ENCODE measurements around the gene MAPK8. TPM values are rescaled to one million over a fixed set of nuclear protein-coding genes. Genes with fewer than 3 reads are reported as not detected.

The MAPK8 gene
- total and polyA plus RNA-seq, 4 donors: 75.8 to 107 (median 88.7) TPM

DNA sequence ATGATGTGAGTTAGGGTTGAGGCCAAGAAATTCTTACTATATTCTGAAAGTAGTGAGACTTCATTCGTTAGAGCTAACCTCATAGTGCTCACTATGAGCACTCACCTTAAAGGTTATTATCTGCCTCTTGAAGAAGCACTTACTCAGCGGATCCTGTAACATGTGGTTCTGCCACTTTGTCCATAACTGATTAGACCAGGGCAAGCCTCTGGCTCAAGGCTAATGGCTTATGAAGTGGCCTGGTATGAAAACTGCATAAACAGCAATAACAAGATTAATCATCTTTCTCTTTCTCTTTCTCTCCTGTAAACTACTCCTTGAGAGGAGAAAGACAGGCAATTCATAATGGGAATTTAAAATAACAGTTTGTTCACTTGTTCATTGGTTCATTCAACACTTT, 82.8 kb downstream of the MAPK8 start:
- Histone ChIP-seq H3K9me3 (ENCODE audit: control insufficient read depth, insufficient read depth, low read length) (no peaks in the 10 kb centered on the region), H3K36me3 (ENCODE audit: control insufficient read depth, insufficient read depth, low read length) (no peaks in the 10 kb centered on the region), H3K4me1 (ENCODE audit: control insufficient read depth, insufficient read depth, low read length) (no peaks in the 10 kb centered on the region), H3K4me3 (ENCODE audit: low read depth, low read length) (no peak overlapping the region), H3K27me3 (ENCODE audit: control insufficient read depth, insufficient read depth, low read length) (no peaks in the 10 kb centered on the region), H3K27ac (ENCODE audit: low read depth, low read length) (no peak overlapping the region)
- DNase-seq (ENCODE audit: low read depth in 4 of 6, low spot score in 6 of 6): no peak
- whole genome bisulfite sequencing (ENCODE audit: insufficient coverage): 71% methylated on average over 1 of the region's 2 CpGs

DNA sequence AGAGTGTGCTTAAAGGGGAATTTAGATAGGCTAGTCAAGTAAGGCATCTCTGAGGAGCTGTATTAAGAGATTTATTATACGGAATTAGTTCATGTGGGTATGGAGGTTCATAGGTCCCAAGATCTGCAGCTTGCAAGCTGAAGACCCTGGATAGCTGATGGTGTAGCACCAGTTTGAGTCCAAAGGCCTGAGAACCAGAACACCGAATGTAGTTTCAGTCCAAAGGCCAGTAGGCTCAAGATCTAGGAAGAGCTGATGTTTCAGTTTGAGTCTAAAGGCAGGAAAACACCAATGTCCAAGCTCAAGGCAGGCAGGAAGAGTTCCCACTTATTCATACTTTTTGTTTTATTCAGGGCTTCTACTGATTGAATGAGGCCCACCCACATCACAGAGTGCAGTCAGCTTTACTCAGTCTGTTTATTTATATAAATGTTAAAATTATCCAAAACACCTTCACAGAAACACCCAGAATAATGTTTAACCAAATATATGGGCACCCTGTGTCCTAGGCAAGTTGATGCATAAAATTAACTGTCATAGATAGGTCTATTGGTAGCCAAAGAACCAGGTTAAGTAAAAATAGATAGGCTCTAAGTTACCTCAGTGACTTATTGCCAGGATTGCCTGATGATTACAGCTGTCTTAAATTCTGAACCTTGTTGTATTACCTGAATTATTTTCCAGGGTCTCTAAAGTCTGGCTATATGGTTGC, 83.5 kb downstream of the MAPK8 start:
- H3K4me1 ChIP-seq (ENCODE audit: control insufficient read depth, insufficient read depth, low read length): no peaks in the 10 kb centered on the region
- no peak for DNase-seq (ENCODE audit: low read depth in 4 of 6, low spot score in 6 of 6)
- H3K4me3 ChIP-seq (ENCODE audit: low read depth, low read length): no peak overlapping the region
- WGBS (ENCODE audit: insufficient coverage): 100% methylated on average over 2 of the region's 2 CpGs
- no peaks in the 10 kb centered on the region for H3K9me3 ChIP-seq (ENCODE audit: control insufficient read depth, insufficient read depth, low read length)
- no peaks in the 10 kb centered on the region for H3K27me3 ChIP-seq (ENCODE audit: control insufficient read depth, insufficient read depth, low read length)
- H3K36me3 ChIP-seq (ENCODE audit: control insufficient read depth, insufficient read depth, low read length): no peaks in the 10 kb centered on the region
- no peak overlapping the region for H3K27ac ChIP-seq (ENCODE audit: low read depth, low read length)

DNA sequence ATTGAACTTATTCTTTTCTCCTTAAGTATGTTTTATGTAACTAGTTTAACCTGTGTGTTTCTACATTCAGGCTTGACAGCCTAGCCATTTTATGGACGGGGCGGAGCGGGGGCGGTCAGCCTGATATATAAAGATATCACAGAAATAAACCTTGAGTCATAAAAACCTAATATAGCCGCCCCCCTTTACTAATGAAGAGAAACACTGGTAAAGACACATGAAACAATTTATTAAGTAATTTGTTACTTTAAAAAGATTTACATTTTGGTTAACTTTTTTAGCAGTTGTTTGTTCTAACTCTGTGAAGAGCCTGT, 84.0 kb downstream of the MAPK8 start:
- no peaks in the 10 kb centered on the region for H3K4me1 ChIP-seq (ENCODE audit: control insufficient read depth, insufficient read depth, low read length)
- H3K4me3 ChIP-seq (ENCODE audit: low read depth, low read length): no peak overlapping the region
- H3K9me3 ChIP-seq (ENCODE audit: control insufficient read depth, insufficient read depth, low read length): no peaks in the 10 kb centered on the region
- no peaks in the 10 kb centered on the region for H3K27me3 ChIP-seq (ENCODE audit: control insufficient read depth, insufficient read depth, low read length)
- DNase-seq (ENCODE audit: low read depth in 4 of 6, low spot score in 6 of 6): no peak
- WGBS (ENCODE audit: insufficient coverage): no CpG with 5 or more reads among the region's 5 CpGs
- H3K27ac ChIP-seq (ENCODE audit: low read depth, low read length): no peak overlapping the region
- H3K36me3 ChIP-seq (ENCODE audit: control insufficient read depth, insufficient read depth, low read length): no peaks in the 10 kb centered on the region

DNA sequence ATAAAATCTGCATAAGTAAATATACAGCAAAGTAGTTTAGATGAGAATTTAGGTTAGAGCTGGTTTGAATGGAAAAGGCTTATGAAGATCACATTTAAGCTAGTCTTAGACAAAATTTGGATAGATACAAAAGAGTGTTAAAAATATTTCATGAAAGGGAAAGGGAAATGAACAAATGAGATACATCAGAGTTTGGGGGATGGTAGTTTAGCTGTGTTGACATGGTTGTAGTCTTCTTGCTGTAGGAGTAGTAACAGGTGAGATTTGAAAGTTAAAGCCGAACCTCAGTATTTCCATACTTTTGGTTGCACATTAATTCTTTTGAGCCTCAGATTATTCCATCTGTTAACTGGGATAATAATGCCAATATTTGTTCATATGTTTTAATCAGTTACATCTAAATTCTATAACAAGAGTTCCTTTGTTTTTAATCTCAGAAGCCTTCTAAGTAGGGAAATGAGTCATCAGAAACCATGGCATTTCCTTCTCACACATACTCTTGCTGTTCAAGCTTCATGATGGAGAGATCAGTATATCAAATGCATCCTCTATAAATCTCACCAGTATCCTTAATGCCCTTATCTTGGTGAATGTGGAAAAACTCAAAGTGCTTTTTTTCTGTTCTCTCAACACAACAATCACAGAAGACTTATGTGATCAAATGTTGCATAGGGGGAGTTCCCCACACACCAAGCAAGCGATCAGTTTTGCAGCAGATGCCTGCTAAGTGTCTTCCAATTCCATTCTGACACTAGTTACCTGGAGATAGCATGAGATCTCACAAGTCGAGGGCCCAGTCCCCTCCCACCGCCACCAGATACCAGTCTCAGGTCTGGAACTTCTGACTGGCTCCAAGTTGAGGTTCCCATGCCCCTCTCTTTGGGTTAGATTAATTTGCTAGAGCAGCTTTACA, 84.7 kb downstream of the MAPK8 start:
- Histone ChIP-seq H3K9me3 (ENCODE audit: control insufficient read depth, insufficient read depth, low read length) (no peaks in the 10 kb centered on the region), H3K27me3 (ENCODE audit: control insufficient read depth, insufficient read depth, low read length) (no peaks in the 10 kb centered on the region), H3K36me3 (ENCODE audit: control insufficient read depth, insufficient read depth, low read length) (no peaks in the 10 kb centered on the region), H3K4me1 (ENCODE audit: control insufficient read depth, insufficient read depth, low read length) (no peaks in the 10 kb centered on the region), H3K4me3 (ENCODE audit: low read depth, low read length) (no peak overlapping the region), H3K27ac (ENCODE audit: low read depth, low read length) (no peak overlapping the region)
- WGBS (ENCODE audit: insufficient coverage): 100% methylated on average over 1 of the region's 4 CpGs
- DNase-seq (ENCODE audit: low read depth in 4 of 6, low spot score in 6 of 6): no peak

DNA sequence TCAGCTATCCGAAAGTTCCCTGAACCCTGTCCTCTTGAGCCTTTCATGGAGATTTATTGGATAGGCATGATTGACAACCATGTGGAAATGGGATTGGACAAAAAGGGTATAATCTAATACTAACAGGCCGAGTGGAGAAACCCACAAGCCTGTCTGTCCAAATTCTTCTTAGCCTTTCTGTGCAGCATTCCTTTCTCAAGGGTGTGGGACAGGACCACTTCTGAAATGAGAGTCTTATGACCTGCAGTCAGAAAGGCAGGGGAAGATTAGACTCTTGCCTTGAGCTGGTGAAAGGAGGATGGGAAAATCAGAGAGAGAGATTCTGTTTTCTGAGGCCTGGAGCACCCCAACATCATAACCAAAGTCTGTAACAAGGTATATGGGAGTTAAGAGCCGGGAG, 85.5 kb downstream of the MAPK8 start:
- Histone ChIP-seq H3K9me3 (ENCODE audit: control insufficient read depth, insufficient read depth, low read length) (no peaks in the 10 kb centered on the region), H3K36me3 (ENCODE audit: control insufficient read depth, insufficient read depth, low read length) (no peaks in the 10 kb centered on the region), H3K4me3 (ENCODE audit: low read depth, low read length) (no peak overlapping the region), H3K4me1 (ENCODE audit: control insufficient read depth, insufficient read depth, low read length) (no peaks in the 10 kb centered on the region), H3K27me3 (ENCODE audit: control insufficient read depth, insufficient read depth, low read length) (no peaks in the 10 kb centered on the region), H3K27ac (ENCODE audit: low read depth, low read length) (no peak overlapping the region)
- no CpG with 5 or more reads among the region's 3 CpGs for WGBS (ENCODE audit: insufficient coverage)
- no peak for DNase-seq (ENCODE audit: low read depth in 4 of 6, low spot score in 6 of 6)

DNA sequence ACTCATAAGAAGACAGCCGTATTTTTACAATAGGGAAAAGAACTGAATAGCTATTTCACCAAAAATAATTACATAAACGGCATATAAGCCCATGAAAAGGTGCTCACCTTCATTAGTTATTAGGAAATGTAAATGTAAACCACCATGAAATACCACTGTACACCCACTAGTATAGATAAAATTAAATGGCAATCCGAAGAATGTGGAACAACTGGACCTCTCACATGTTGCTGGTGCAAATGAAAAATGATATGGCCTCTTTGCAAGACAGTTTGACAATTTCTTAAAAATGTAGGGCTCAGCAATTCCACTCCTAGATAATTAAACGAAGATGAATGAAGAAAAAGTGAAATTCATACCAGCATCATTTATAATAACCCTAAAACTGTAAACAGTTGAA, 91.8 kb downstream of the MAPK8 start:
- Histone ChIP-seq H3K9me3 (ENCODE audit: control insufficient read depth, insufficient read depth, low read length) (no peaks in the 10 kb centered on the region), H3K4me1 (ENCODE audit: control insufficient read depth, insufficient read depth, low read length) (peaks cover 4% of the 10 kb centered on the region)
- no CpG with 5 or more reads among the region's 4 CpGs for WGBS (ENCODE audit: insufficient coverage)

DNA sequence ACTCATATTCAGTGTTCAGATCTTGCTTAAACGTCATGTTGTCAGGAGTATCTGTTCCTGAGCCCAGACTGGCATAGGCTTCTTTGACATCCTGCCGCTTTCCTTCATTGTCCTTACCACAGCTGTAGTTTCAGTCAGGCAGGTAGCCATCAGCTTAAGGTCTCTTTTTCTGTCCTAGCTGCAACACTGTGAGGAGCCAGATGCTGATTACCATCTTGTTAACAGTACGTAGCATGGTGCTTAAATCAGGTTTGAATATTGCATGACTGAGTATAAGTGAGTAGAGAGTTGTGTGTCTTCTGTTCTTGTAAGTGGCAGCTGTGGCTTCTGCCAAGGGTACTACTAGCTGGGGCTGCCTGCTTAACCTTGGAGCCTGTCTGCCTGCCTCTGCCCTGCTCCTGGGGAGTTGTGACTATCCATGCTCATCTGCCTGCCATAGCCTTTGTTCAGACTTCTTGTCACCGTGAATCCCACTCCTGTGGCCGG, 92.6 kb downstream of the MAPK8 start:
- DNase-seq (ENCODE audit: low read depth in 4 of 6, low spot score in 6 of 6): peak in 2 of 6 donors; percentile 35 to 51
- no peaks in the 10 kb centered on the region for H3K9me3 ChIP-seq (ENCODE audit: control insufficient read depth, insufficient read depth, low read length)
- H3K4me3 ChIP-seq (ENCODE audit: low read depth, low read length): no peak overlapping the region
- H3K27me3 ChIP-seq (ENCODE audit: control insufficient read depth, insufficient read depth, low read length): no peaks in the 10 kb centered on the region
- no peak overlapping the region for H3K27ac ChIP-seq (ENCODE audit: low read depth, low read length)
- peaks cover 4% of the 10 kb centered on the region for H3K4me1 ChIP-seq (ENCODE audit: control insufficient read depth, insufficient read depth, low read length)
- 52% methylated on average over 5 of the region's 5 CpGs for WGBS (ENCODE audit: insufficient coverage)
- H3K36me3 ChIP-seq (ENCODE audit: control insufficient read depth, insufficient read depth, low read length): no peaks in the 10 kb centered on the region

More for the DNA sequence above, 91.8 kb downstream of the MAPK8 start:
- Histone ChIP-seq H3K27me3 (ENCODE audit: control insufficient read depth, insufficient read depth, low read length) (no peaks in the 10 kb centered on the region), H3K27ac (ENCODE audit: low read depth, low read length) (no peak overlapping the region), H3K36me3 (ENCODE audit: control insufficient read depth, insufficient read depth, low read length) (no peaks in the 10 kb centered on the region), H3K4me3 (ENCODE audit: low read depth, low read length) (no peak overlapping the region)
- no peak for DNase-seq (ENCODE audit: low read depth in 4 of 6, low spot score in 6 of 6)

DNA sequence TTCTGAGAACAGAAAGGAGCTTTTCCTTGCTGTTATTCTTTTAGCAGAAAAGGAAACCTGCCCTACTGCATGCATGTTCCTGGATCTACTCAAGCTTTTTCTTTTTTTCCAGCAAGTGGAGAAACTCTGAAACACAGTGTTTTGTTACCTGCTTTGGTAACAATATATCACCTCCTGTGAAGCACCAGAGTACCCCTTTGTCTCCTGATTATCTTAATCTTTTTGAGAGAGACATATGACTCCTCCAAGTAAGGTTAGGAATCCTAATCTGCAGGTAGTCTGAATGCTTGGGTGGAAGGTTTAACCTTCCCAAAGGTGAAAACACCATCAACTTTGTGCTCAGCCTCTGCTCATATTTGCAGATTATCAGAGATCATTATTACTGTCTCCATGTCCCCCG, 93.1 kb downstream of the MAPK8 start:
- H3K27me3 ChIP-seq (ENCODE audit: control insufficient read depth, insufficient read depth, low read length): no peaks in the 10 kb centered on the region
- WGBS (ENCODE audit: insufficient coverage): no CpG with 5 or more reads among the region's 1 CpG
- H3K27ac ChIP-seq (ENCODE audit: low read depth, low read length): no peak overlapping the region
- H3K36me3 ChIP-seq (ENCODE audit: control insufficient read depth, insufficient read depth, low read length): no peaks in the 10 kb centered on the region
- DNase-seq (ENCODE audit: low read depth in 4 of 6, low spot score in 6 of 6): no peak
- peaks cover 4% of the 10 kb centered on the region for H3K4me1 ChIP-seq (ENCODE audit: control insufficient read depth, insufficient read depth, low read length)
- H3K9me3 ChIP-seq (ENCODE audit: control insufficient read depth, insufficient read depth, low read length): no peaks in the 10 kb centered on the region
- no peak overlapping the region for H3K4me3 ChIP-seq (ENCODE audit: low read depth, low read length)

DNA sequence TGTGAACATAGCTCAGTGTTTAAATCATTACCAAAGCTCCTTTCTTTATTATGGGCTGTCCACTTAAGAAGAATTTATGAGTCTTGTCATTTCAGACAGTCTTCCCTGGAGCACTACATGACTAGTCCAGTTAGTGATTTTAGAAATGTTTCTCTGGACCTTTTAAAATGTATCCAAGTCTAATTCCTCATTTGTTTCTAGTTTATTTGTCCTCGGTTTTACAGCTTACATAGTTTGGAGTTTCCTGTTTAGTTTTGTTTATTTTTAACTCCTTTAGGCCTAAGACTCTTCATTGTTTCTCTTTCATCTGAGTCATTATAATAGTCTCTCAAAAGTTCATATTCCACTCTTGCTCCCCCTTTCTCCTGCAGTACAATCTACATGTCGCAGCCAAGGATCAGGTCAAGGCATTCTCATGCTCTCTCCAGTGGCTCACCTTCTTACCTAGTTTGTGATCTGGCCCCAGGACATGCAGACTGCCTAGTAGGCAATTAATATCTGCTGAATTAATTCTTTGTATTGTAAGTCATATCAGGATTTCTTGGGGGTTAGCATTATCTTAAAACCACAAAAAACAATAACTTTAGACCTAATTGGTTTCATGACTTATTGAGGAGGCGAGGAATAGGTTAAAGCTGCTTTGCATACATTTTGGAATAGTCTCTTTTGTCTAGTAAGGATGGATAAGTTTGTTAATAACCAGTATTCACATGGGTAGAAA, 93.8 kb downstream of the MAPK8 start:
- no peak overlapping the region for H3K27ac ChIP-seq (ENCODE audit: low read depth, low read length)
- no peaks in the 10 kb centered on the region for H3K9me3 ChIP-seq (ENCODE audit: control insufficient read depth, insufficient read depth, low read length)
- no peaks in the 10 kb centered on the region for H3K36me3 ChIP-seq (ENCODE audit: control insufficient read depth, insufficient read depth, low read length)
- DNase-seq (ENCODE audit: low read depth in 4 of 6, low spot score in 6 of 6): no peak
- H3K27me3 ChIP-seq (ENCODE audit: control insufficient read depth, insufficient read depth, low read length): no peaks in the 10 kb centered on the region
- H3K4me1 ChIP-seq (ENCODE audit: control insufficient read depth, insufficient read depth, low read length): peaks cover 4% of the 10 kb centered on the region
- H3K4me3 ChIP-seq (ENCODE audit: low read depth, low read length): no peak overlapping the region
- WGBS (ENCODE audit: insufficient coverage): no CpG with 5 or more reads among the region's 3 CpGs
